Stimulated activated CD4-positive, alpha-beta T cell treated with anti-CD3 and anti-CD28 coated beads, Interleukin-15, amount 100 ng/mL, for 1 hour (primary cell): ENCODE measurements around the gene MYO16.

ENCODE experiments used
- DNase-seq, 2 donors: peaks; one replicate each; pipeline ENCODE4 v3.0.0-alpha.2; 2020; ENCODE audit warnings: low read depth in 1 of 2, low spot score in 1 of 2

The MYO16 gene

GRCh38 chr13:109220631-109221030, 591.2 kb downstream of the MYO16 start:
- no peak for DNase-seq

- no peak for DNase-seq
These were observed 594.6 kb downstream of the MYO16 start for GRCh38 chr13:109224033-109224432.

- DNase-seq: no peak
These were observed 597.2 kb downstream of the MYO16 start for GRCh38 chr13:109226631-109227030.

- no peak for DNase-seq
These were observed 598.0 kb downstream of the MYO16 start for GRCh38 chr13:109227344-109227940.

- no peak for DNase-seq
These were observed 598.8 kb downstream of the MYO16 start for GRCh38 chr13:109228211-109228610.

GRCh38 chr13:109231888-109232287, 602.5 kb downstream of the MYO16 start:
- no peak for DNase-seq

- no peak for DNase-seq
These were observed 603.9 kb downstream of the MYO16 start for GRCh38 chr13:109233293-109233692.

GRCh38 chr13:109235901-109236300, 606.5 kb downstream of the MYO16 start:
- no peak for DNase-seq

GRCh38 chr13:109241160-109241559, 611.7 kb downstream of the MYO16 start:
- no peak for DNase-seq

- no peak for DNase-seq
These were observed 614.0 kb downstream of the MYO16 start for GRCh38 chr13:109243311-109243951.

GRCh38 chr13:109244566-109244965, 615.2 kb downstream of the MYO16 start:
- DNase-seq: no peak

GRCh38 chr13:109246001-109246400, 616.6 kb downstream of the MYO16 start:
- no peak for DNase-seq

- DNase-seq: no peak
These were observed 620.5 kb downstream of the MYO16 start for GRCh38 chr13:109249780-109250528.

- no peak for DNase-seq
These were observed 622.5 kb downstream of the MYO16 start for GRCh38 chr13:109251956-109252355.

- no peak for DNase-seq
These were observed 623.9 kb downstream of the MYO16 start for GRCh38 chr13:109253316-109253715.

- no peak for DNase-seq
These were observed 624.9 kb downstream of the MYO16 start for GRCh38 chr13:109254274-109254673.

GRCh38 chr13:109255141-109255856, 625.9 kb downstream of the MYO16 start:
- no peak for DNase-seq

GRCh38 chr13:109256866-109257760, 627.7 kb downstream of the MYO16 start:
- no peak for DNase-seq
